Kidney (tissue), 14 donors: Measurements from ENCODE around the gene F13B. TPM values are rescaled to one million over a fixed set of nuclear protein-coding genes. Genes with fewer than 3 reads are reported as not detected.

Source experiments
- DNase-seq, 5 donors: peaks; one replicate each; pipeline ENCODE4 v3.0.0-alpha.2; 2013 to 2020
- FAIRE-seq: peaks from 2 replicates; lab custom pipeline; 2012; peaks lifted over from hg19 to GRCh38; lab: Jason Lieb, UNC
- H3K27ac ChIP-seq, 2 donors: one replicate each; pipeline ENCODE4 v1.7.0; 2013; ENCODE audit warnings: low read depth in 2 of 2, low read length in 2 of 2, inconsistent platforms in 1 of 2
- H3K27me3 ChIP-seq: one replicate; pipeline ENCODE4 v1.7.1; 2013; ENCODE audit warnings: low read length, inconsistent platforms; ENCODE audit not compliant: control insufficient read depth, insufficient read depth
- H3K36me3 ChIP-seq, 3 donors: one replicate each; pipeline versions ENCODE4 v1.7.0 to v1.7.1; 2013; ENCODE audit warnings: low read length in 3 of 3, control low read depth in 1 of 3, inconsistent platforms in 1 of 3; ENCODE audit not compliant: insufficient read depth in 3 of 3, control insufficient read depth in 2 of 3
- H3K4me1 ChIP-seq, 3 donors: one replicate each; pipeline versions ENCODE4 v1.7.0 to v1.7.1; 2013; ENCODE audit warnings: low read length in 3 of 3, inconsistent platforms in 1 of 3, low read depth in 1 of 3; ENCODE audit not compliant: control insufficient read depth in 2 of 3, insufficient read depth in 2 of 3
- H3K4me3 ChIP-seq, 3 donors: one replicate each; pipeline versions ENCODE4 v1.7.0 to v1.8.1; 2013; ENCODE audit warnings: low read length in 3 of 3, control low read depth in 1 of 3, inconsistent platforms in 1 of 3
- H3K9ac ChIP-seq, 3 donors: one replicate each; pipeline versions ENCODE4 v1.7.0 to v1.7.1; 2013; ENCODE audit warnings: low read length in 3 of 3, control low read depth in 1 of 3, inconsistent platforms in 1 of 3
- H3K9me3 ChIP-seq, 3 donors: one replicate each; pipeline versions ENCODE4 v1.7.0 to v1.7.1; 2013; ENCODE audit warnings: low read length in 3 of 3, control low read depth in 1 of 3, inconsistent platforms in 1 of 3; ENCODE audit not compliant: control insufficient read depth in 2 of 3, insufficient read depth in 1 of 3
- intact Hi-C: fragments of 100-400 bp; cut with DNase I; formaldehyde crosslinking; loops from one replicate; pipeline ENCODE4 v1.11.1; 2022
- polyA plus RNA-seq: library from polyadenylated mRNA; stranded (reverse); fragments of 350-450 nt; fragmentation: Illumina TruSeq; extraction: RNeasy Lipid Tissue Mini Kit (QIAGEN cat#74804); gene quantifications from one replicate; pipeline ENCODE4 v1.2.3, GENCODE V29; 2014; ENCODE audit warnings: low read depth, low replicate concordance; ENCODE audit not compliant: insufficient read depth
- total RNA-seq: library from RNA; stranded (reverse); fragmentation: NEBNext Ultra II Directional; extraction: Animal tissue kit (Norgen Biotek cat#: 25700); gene quantifications from one replicate; pipeline ENCODE4 v1.2.1, GENCODE V29; 2021
- TF ChIP-seq, protein P1 (sequence below): IDR thresholded peaks from 3 replicates; pipeline ENCODE4 v1.5.1; 2012; ENCODE audit warnings: mild to moderate bottlenecking, moderate library complexity, borderline replicate concordance; ENCODE audit not compliant: insufficient read depth; ENCODE audit errors: extremely low read depth
- donor health status: control.
- donor health status: control.
- donor health status: control.
- donor health status: control.
- donor health status: control.
- donor health status: DM: yes; HTN: yes; CAD: no.
- donor health status: Normal renal cell carcinoma (clear cell type).

Gene F13B
- total and polyA plus RNA-seq, 2 donors from 2014 or later = not detected

DNA sequence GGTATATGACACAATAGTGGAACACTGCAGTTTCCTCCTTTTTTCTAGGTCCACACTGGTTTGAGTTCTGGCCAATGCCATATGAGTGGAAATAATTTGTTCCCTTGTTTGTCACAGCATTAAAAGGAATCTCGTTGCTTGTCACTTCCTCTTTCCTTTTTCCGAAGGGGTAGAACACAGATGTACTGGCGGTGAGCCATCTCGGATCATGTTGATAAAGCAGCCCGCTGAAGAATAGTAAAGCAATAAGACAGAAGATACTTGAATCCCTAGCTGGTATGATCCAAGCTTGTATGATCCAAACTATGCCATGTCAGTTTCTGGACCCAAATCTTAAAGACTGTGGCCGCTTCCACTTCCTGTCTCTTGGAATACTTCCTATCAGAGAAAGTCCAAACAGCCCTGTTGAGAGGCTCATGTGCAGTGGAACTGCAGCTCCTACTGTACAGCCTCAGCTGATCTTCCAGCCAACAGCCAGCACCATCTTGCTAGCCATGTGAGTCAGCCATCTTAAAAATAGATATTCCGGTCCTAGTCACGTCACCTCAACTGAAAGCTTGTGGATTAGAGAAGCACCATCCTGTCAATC, 49.4 kb downstream of the F13B start:
- no peaks in the 10 kb centered on the region for H3K36me3 ChIP-seq
- no peak overlapping the region for H3K9ac ChIP-seq
- H3K27ac ChIP-seq = no peak overlapping the region
- DNase-seq = peak in 1 of 5 donors; percentile 38
- H3K4me1 ChIP-seq = no peaks in the 10 kb centered on the region
- TF ChIP-seq, protein P1, sequence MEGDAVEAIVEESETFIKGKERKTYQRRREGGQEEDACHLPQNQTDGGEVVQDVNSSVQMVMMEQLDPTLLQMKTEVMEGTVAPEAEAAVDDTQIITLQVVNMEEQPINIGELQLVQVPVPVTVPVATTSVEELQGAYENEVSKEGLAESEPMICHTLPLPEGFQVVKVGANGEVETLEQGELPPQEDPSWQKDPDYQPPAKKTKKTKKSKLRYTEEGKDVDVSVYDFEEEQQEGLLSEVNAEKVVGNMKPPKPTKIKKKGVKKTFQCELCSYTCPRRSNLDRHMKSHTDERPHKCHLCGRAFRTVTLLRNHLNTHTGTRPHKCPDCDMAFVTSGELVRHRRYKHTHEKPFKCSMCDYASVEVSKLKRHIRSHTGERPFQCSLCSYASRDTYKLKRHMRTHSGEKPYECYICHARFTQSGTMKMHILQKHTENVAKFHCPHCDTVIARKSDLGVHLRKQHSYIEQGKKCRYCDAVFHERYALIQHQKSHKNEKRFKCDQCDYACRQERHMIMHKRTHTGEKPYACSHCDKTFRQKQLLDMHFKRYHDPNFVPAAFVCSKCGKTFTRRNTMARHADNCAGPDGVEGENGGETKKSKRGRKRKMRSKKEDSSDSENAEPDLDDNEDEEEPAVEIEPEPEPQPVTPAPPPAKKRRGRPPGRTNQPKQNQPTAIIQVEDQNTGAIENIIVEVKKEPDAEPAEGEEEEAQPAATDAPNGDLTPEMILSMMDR = no peak
- no peak for FAIRE-seq
- no peak overlapping the region for H3K4me3 ChIP-seq
- intact Hi-C loops = no loop called here
- no peaks in the 10 kb centered on the region for H3K9me3 ChIP-seq
- no peaks in the 10 kb centered on the region for H3K27me3 ChIP-seq

DNA sequence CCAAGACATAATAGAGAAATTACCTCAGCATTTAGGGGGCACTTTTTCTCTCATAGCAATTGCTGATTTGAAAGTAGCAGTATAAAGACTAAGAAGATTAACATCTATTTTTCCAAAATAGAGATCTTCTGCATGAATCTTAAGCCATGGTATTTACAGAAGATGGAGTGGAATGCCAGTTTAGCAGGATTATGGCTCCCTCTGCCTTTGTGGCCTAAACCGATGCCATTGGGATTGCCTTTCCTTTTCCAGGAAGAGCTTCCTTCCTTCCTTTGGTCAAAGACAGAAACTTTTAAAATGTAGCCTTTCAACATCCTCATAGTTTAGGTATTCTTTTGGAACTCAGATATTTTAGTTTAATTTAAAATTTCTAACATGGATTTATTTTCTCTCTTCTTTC, 50.3 kb downstream of the F13B start:
- H3K4me1 ChIP-seq = no peaks in the 10 kb centered on the region

DNA sequence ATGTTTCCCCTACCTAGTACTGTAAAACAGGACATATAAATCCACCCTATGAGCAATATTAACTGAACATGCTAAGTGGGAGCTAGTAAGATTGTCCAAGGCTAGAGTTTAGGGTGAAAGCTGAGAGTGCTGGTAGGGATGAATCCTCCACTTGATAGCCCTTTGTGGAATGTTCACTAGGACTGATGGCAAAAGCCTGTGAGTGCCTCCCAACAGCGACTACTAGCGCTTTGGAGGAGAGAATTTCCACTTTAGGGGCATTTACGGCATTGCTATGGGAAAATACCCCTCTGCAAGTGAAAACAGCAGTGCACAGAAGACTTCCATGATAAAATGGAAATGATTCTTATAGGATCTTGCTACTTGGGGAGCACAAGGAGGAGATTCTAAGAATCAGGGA, 53.8 kb downstream of the F13B start:
- H3K27ac ChIP-seq = no peak overlapping the region
- H3K36me3 ChIP-seq = no peaks in the 10 kb centered on the region
- FAIRE-seq = no peak
- DNase-seq = no peak
- H3K9ac ChIP-seq = no peak overlapping the region
- intact Hi-C loops = no loop called here
- TF ChIP-seq, protein P1 = no peak
- no peaks in the 10 kb centered on the region for H3K27me3 ChIP-seq
- no peak overlapping the region for H3K4me3 ChIP-seq
- H3K4me1 ChIP-seq = no peaks in the 10 kb centered on the region
- peaks cover 0 to 4% (median 0%) of the 10 kb centered on the region in 3 donors for H3K9me3 ChIP-seq

More for the DNA sequence above, 50.3 kb downstream of the F13B start:
- intact Hi-C loops = no loop called here
- no peak for FAIRE-seq
- DNase-seq = no peak
- TF ChIP-seq, protein P1 = no peak
- Histone ChIP-seq H3K9ac (no peak overlapping the region), H3K27ac (no peak overlapping the region), H3K9me3 (peaks cover 0 to under 1% (median 0%) of the 10 kb centered on the region in 3 donors), H3K4me3 (no peak overlapping the region), H3K27me3 (no peaks in the 10 kb centered on the region), H3K36me3 (no peaks in the 10 kb centered on the region)

DNA sequence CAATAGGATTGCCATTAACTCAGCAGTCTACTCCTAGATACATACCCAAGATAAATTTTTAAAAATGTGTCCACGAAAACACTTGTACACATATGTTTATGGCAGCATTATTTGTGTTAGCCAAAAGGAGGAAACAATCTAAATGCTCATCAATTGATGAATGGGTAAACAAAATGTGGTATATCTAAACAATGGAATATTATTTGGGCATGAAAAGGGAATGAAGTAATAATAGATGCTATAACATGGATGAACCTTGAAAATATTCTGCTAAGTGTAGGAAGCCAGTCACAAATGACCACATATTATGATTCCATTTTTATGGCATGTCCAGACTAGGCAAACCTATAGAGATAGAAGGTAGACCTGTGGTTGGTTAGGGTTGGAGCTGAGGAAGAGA, 55.4 kb downstream of the F13B start:
- H3K4me3 ChIP-seq = no peak overlapping the region
- no peaks in the 10 kb centered on the region for H3K4me1 ChIP-seq
- intact Hi-C loops = no loop called here
- H3K27ac ChIP-seq = no peak overlapping the region
- DNase-seq (no peak), FAIRE-seq (no peak)
- H3K9me3 ChIP-seq = peaks cover 0 to 4% (median 0%) of the 10 kb centered on the region in 3 donors
- H3K36me3 ChIP-seq = no peaks in the 10 kb centered on the region
- no peak overlapping the region for H3K9ac ChIP-seq
- H3K27me3 ChIP-seq = no peaks in the 10 kb centered on the region
- TF ChIP-seq, protein P1 = no peak
